GOT3 (cell line): Measurements from ENCODE around the gene ARL5C.
"Not testable (repeated sequence)": the region's sequence is repeated elsewhere in the genome, so short reads cannot be mapped to it uniquely, and the experiment has no call there.

Source experiments
- DNase-seq: peaks from one replicate; lab custom pipeline; 2025; ENCODE audit warnings: mixed read lengths; lab: John Stamatoyannopoulos, UW

ARL5C gene

GRCh38 chr17:39141294-39141693 is 24.7 kb downstream of the ARL5C start:
- no peak for DNase-seq

DNA sequence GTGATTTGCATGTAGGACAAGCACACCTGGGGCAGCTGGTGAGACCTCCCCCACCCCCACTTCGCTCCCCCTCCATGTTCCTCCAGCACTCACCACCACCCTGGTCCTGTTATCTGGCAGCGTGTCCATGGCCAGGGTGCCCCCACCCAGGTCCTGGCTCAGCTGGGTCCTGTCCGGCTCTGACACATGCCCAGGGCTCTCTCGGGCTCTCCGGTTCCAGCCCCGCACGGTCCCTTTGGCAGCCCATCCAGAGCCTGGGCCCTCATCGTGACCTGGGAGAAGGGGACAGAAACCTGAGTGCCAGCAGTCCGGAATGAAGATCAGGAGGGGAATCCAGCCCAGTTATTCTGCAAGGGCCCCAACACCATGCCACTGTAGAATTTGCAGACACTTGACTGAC is 26.4 kb downstream of the ARL5C start:
- no peak for DNase-seq

GRCh38 chr17:39139161-39139511 is 26.8 kb downstream of the ARL5C start:
- no peak for DNase-seq

DNA sequence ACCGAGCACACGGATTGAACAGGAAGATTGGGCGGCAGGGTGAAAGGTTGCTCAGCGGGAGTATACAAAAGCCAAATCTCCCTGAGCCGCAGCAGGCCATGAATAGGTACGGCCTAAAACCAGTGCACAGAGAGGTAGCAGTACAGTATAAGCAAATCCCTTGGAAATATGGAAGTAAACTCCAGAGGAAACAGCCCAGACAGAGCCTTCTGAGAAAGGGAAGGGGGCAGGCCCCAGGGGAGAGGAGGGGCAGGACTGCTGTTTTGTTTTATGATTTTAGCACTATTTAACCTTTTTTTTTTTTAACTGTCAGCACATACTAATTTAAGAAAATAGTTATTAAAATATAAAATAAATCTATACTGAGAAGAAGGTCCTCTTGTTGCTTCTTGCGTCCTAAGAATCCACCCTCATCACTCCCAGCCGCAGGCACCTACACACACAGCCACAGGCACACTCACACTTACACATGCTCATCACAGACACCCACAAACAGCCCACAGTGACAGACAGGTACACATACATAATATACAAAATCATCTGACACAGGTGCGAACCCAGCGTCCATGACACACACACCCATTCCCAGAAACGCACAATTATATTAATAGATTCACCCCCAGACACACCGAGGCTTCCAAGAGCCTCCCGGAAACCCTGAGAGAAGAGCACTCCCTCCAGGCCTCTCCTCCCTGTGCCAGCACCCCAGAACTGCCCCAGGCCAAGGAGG is 27.4 kb downstream of the ARL5C start:
- DNase-seq, result no peak

DNA sequence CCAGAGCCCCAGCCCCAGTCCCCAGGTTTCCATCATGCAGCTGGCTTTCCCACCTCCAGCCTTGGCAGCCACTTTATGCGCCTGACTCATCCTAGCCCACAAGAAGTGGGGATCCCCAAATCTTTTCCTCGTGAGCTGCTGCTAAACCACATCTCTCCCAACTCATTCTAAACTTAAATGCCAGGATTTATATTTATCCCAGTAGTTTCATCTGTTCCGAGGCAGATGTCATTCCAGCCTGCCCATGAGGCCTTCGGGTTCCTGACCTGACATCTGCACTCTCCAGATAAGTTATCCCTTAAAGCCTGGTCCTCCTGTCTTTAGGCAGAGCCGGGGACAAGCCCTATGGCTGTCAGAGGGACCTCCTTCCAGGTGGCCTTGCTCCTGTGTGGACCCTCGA is 31.1 kb downstream of the ARL5C start:
- no peak for DNase-seq

GRCh38 chr17:39132192-39132610 is 33.8 kb downstream of the ARL5C start:
- no peak for DNase-seq

DNA sequence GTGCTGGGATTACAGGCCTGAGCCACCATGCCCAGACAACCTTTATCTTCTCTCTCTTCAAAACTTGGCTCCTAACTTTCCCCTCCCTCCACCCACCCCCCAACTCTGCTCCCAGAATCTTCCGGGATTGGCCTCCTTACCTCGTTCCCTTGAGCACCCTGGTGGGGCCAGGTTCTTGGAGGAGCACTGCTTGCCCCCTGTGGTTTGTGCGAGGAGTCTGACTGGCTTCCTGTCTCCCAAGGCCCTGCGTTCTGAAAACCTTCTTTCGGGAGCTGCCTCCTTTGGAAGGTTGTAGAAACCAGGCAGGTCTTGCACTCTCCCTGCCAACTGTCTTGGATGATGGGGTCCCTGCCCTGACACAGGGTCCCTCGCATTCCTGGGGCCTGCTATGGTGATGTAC is 34.3 kb downstream of the ARL5C start:
- no peak for DNase-seq

DNA sequence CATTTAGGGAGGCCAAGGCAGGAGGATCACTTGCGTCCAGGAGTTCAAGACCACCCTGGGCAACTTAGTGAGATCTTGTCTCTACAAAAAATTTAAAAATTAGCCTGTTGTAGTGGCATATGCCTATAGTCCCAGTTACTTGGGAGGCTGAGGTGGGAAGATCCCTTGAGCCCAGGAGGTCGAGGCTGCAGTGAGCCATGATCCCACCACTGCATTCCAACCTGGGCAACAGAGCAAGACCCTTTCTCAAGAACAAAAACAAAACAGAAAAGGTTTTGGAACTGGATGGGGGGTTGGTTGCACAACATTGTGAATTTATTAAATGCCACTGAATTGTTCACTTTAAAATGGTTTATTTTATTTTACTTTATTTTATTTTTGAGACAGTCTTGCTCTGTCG is 35.8 kb downstream of the ARL5C start:
- DNase-seq, result no peak

- not testable (repeated sequence) for DNase-seq
Measured at GRCh38 chr17:39129544-39129943, 36.4 kb downstream of the ARL5C start.

GRCh38 chr17:39126436-39126835 is 39.5 kb downstream of the ARL5C start:
- DNase-seq, result no peak

GRCh38 chr17:39125143-39125875 is 40.7 kb downstream of the ARL5C start:
- DNase-seq, result no peak

GRCh38 chr17:39123627-39124026 is 42.3 kb downstream of the ARL5C start:
- DNase-seq, result no peak

DNA sequence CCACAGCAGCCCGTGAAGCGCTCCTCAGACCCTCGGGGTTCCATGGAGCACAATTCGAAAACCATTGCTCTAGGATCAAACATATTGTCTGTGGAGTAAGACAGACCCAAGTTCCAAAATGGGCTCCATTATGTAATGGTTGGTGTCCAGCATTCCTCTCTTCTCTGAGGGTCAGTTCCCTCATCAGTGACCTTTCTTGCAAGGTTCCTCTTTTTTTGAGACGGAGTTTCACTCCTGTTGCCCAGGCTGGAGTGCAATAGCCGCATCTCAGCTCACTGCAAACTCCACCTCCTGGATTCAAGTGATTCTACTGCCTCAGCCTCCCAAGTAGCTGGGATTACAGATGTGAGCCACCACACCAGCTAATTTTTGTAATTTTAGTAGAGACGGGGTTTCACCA is 43.0 kb downstream of the ARL5C start:
- no peak for DNase-seq

DNA sequence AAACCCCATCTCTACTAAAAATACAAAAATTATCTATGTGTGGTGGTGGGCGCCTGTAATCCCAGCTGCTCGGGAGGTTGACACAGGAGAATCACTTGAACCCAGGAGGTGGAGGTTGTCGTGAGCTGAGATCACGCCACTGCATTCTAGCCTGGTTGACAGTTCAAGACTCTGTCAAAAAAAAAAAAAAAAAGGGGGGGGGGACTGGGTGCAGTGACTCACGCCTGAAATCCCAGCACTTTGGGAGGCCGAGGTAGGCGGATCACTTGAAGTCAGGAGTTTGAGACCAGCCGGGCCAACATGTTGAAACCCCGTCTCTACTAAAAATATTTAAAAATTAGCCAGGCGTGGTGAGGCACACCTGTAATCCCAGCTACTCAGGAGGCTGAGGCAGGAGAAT is 44.0 kb downstream of the ARL5C start:
- DNase-seq, result not testable (repeated sequence)

DNA sequence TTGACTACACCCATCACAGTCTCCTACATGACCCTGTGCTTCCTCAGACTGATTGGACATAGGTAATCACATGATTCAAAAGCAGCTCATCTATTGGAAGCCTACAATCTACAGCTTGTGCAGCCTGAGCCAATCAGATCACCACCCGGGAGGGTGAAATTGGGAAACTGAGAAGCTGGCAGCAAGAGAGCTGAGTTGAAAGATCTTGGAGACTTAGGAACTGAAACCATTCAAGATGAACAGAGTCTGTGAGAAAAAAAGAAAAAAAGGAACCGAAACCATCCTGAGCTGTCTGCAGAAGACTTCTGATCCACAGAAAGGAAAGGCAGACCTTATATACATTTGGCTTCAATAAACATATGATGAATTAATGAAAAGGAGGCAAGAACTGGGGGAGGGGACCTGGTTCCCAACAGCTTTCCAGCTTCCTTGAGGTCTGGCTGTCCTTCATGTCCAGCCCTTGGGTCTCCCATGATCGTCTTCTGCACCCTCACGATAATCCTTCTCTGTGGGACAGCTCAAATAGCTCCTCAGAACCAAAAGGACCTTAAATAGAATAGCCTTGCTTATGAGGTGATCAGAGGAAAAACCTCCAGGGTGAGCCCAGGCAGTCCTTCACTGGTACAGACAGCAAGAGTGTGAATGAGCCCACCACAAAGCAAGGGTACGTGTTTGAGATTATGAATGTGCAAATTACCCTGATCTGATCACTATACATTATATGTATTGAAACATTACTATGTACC is 47.1 kb downstream of the ARL5C start:
- no peak for DNase-seq

GRCh38 chr17:39116224-39116623 is 49.7 kb downstream of the ARL5C start:
- no peak for DNase-seq

DNA sequence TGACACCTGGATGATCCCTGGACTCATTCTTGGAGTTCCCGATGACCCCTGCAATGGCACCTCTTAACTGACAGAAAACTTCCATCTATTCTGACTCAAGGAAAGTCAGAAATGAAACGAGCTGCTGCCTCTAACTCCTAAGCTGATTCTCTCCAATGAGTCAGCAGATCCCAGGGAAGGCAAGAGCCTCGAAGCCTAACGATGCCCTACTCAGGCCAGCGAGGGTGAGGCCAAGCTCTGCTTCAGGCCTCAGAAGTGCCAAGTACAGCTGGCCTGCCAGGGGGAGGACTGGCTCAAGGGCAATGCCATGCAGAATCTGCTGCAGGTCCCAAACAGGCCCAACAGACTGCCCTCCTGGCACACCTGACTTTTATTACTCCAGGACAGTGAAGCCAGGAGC is 50.8 kb downstream of the ARL5C start:
- no peak for DNase-seq

DNA sequence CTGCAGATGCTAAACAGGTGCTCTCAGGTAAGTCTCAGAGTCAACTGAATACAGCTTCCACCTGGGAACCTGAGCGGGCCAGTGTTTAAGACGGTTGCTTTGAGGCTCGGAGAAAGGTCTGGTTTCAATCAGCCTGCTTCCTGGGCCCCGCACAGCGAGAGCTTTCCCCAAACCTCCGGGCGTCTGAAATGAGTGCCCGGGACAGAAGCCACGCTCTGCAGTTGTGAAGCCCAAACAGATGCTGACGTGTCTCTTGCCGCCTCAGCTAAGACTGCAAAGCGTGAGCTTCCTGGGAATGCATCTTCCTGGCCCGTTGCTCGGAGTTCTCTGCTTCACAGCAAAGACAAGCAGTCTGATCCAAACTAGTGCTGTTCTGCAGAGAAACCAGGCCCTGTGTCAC is 51.2 kb downstream of the ARL5C start:
- DNase-seq, result no peak

DNA sequence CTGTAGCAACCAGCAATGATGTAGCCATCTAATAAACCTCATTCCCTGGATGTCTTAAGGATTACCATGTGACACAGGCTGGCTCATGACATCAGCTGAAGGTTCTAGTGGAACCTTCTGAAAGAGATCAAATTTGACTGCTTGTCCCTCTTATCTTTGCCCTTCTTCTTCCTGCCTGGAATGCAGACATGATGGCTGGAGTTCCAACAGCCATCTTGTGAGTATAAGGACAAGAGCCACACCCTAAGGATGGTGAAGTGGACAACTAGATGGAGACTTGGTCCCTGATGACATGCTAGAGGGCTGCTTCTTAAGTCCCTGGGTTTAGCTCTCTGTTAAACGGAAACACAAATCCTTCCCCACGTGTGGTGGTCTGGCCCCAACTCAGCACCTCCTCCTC is 52.1 kb downstream of the ARL5C start:
- DNase-seq, result no peak

- DNase-seq, result no peak
Measured at GRCh38 chr17:39110435-39111136, 55.4 kb downstream of the ARL5C start.

DNA sequence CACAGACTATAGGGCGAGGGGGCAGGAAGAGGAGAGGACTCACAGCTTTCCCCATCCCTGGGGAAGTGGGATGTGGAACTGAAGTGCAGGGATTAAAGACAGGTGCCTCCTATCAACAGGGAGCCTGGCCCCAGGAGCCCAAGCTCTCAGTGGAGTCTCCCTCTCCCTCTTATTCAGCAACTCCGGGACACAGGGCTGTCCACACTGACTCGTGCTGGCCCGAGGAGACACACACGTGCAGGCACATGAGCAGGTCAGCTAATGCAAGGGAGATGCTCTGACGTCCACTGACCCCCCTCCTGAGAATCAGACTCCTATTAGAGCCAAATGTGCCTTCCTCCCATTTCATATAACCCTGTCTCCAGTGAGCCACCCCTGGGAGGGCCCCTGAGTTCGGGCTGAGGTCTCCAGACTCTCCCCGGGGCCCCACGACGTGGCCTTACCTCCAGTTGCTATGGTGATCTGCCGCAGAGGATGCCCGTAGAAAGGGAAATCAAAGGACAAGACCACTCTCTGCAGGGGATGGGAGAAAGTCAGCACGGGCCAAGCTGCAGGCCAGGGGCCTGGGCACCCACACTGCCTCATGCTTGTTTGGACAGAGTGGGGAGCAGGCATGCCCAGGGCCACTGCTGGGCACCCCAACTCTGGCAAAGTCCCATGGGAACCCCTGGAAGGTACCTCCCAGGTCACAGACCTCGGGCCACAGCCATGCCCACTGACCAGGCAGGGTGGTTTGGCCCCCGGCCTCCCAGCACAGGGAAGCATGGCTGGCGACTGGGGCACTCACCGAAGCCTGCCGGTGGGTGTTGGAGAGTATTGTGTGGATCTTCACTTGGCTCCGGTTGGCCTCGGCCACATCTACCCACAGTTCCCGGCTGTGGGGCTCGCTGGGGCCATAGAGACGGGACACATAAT is 57.2 kb downstream of the ARL5C start:
- no peak for DNase-seq
